ENCODE measurements around the gene ICA1.

- TF ChIP-seq CTCF (IDR thresholded peaks at IDR 0.05) (no peak), POLR2AphosphoS5 (IDR thresholded peaks at IDR 0.05) (no peak)
Measured at GRCh38 chr7:8278183-8278582, 16.2 kb upstream of the ICA1 start.

Measured in esophagus muscularis mucosa (tissue), 3 donors.